DOHH2 (cell line): Measurements from ENCODE around the gene FBRSL1.

ENCODE experiments used
- H3F3A ChIP-seq: fragments of 200-600 bp; sonication (generic), shearing (Covaris generic); 2 replicates; pipeline ENCODE4 v1.6.0; 2016; ENCODE audit warnings: antibody characterized with exemption, mild to moderate bottlenecking; ENCODE audit not compliant: control insufficient read depth, insufficient read depth
- H3K27ac ChIP-seq: fragments of 200-600 bp; sonication (generic); 2 replicates; pipeline ENCODE4 v1.5.1; 2014; ENCODE audit warnings: low read depth, mild to moderate bottlenecking, low read length, moderate library complexity
- H3K27me3 ChIP-seq: fragments of 200-600 bp; sonication (generic); 2 replicates; pipeline ENCODE4 v1.6.1; 2014; ENCODE audit warnings: mild to moderate bottlenecking, low read length, mixed read lengths; ENCODE audit not compliant: control insufficient read depth
- H3K36me3 ChIP-seq: fragments of 200-600 bp; sonication (generic); 2 replicates; pipeline ENCODE4 v1.6.1; 2014; ENCODE audit warnings: mild to moderate bottlenecking, low read length, moderate library complexity, mixed read lengths; ENCODE audit not compliant: control insufficient read depth
- H3K4me1 ChIP-seq: fragments of 200-600 bp; sonication (generic); 2 replicates; pipeline ENCODE4 v1.6.1; 2014; ENCODE audit warnings: mild to moderate bottlenecking, low read length, mixed read lengths; ENCODE audit not compliant: control insufficient read depth
- H3K4me2 ChIP-seq: fragments of 200-600 bp; sonication (generic); 2 replicates; pipeline ENCODE4 v1.6.0; 2014; ENCODE audit warnings: mild to moderate bottlenecking, low read length, moderate library complexity
- H3K4me3 ChIP-seq: fragments of 200-600 bp; sonication (generic); 2 replicates; pipeline ENCODE4 v1.5.1; 2014; ENCODE audit warnings: mild to moderate bottlenecking, low read length, mixed read lengths
- H3K79me2 ChIP-seq: fragments of 200-600 bp; sonication (generic); 2 replicates; pipeline ENCODE4 v1.6.1; 2014; ENCODE audit warnings: mild to moderate bottlenecking, low read length, mixed read lengths; ENCODE audit not compliant: control insufficient read depth
- H3K9me2 ChIP-seq: fragments of 200-600 bp; sonication (generic); replicated peaks from 2 replicates; pipeline ENCODE4 v1.6.1; 2014; ENCODE audit warnings: mild to moderate bottlenecking, low read length, mixed read lengths; ENCODE audit not compliant: control insufficient read depth
- H3K9me3 ChIP-seq: fragments of 200-600 bp; sonication (generic); 2 replicates; pipeline ENCODE4 v1.6.1; 2014; ENCODE audit warnings: antibody characterized with exemption, low read length, mixed read lengths; ENCODE audit not compliant: control insufficient read depth, insufficient read depth
- H4K20me1 ChIP-seq: fragments of 200-600 bp; sonication (generic); 2 replicates; pipeline ENCODE4 v1.6.0; 2014; ENCODE audit warnings: low read depth, mild to moderate bottlenecking, antibody characterized with exemption, low read length, moderate library complexity; ENCODE audit not compliant: control insufficient read depth, insufficient read depth
- EZH2phosphoT487 ChIP-seq: fragments of 200-600 bp; sonication (generic); IDR thresholded peaks from 2 replicates; pipeline ENCODE4 v1.6.1; 2017; ENCODE audit warnings: borderline replicate concordance, mild to moderate bottlenecking, antibody characterized with exemption, low read length, moderate library complexity, mixed read lengths
- TF ChIP-seq, protein P1 (sequence below): fragments of 200-600 bp; sonication (generic); IDR thresholded peaks from one replicate; pipeline ENCODE4 v1.5.1; 2014; ENCODE audit warnings: antibody characterized with exemption, mild to moderate bottlenecking, low read depth, low read length; ENCODE audit not compliant: poor library complexity, severe bottlenecking

FBRSL1 gene

DNA sequence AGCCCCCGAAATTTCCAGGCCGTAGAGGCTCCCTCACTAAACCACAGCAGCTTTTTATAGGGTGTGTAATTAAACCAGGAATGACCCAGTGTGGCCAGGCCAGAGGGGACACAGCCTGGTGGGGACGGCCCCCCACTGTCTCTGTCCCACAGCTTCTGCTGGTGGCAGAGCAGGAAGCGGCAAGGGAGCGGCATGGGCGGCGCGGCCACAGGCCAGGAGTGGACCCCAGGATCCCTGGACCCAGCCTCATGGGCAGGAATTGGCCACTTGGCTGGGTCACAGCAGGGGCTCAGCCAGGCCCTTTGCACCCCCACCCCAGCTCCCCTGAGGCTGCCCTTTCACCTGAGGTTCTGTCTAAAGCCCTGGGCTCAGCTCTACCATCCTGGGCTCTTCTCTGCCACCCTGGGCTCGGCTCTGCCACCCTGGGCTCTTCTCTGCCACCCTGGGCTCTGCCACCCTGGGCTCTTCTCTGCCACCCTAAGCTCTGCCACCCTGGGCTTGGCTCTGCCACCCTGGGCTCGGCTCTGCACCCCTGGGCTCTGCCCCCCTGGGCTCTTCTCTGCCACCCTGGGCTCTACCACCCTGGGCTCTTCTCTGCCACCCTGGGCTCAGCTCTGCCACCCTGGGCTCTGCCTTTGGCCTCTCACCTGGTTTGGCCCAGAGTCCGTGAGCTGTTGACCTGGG is 39.3 kb downstream of the FBRSL1 start:
- no peaks in the 10 kb centered on the region for H3K36me3 ChIP-seq
- no peaks in the 10 kb centered on the region for H4K20me1 ChIP-seq
- H3K27me3 ChIP-seq: no peaks in the 10 kb centered on the region
- no peak overlapping the region for H3K27ac ChIP-seq
- H3K4me2 ChIP-seq: no peak overlapping the region
- H3K4me3 ChIP-seq: no peak overlapping the region
- H3K9me2 ChIP-seq: no peaks in the 10 kb centered on the region
- peaks cover 5% of the 10 kb centered on the region; the same call in 1 of the 2 replicates for H3K9me3 ChIP-seq
- H3K4me1 ChIP-seq: no peaks in the 10 kb centered on the region
- H3F3A ChIP-seq: no peaks in the 10 kb centered on the region
- TF ChIP-seq, protein P1, sequence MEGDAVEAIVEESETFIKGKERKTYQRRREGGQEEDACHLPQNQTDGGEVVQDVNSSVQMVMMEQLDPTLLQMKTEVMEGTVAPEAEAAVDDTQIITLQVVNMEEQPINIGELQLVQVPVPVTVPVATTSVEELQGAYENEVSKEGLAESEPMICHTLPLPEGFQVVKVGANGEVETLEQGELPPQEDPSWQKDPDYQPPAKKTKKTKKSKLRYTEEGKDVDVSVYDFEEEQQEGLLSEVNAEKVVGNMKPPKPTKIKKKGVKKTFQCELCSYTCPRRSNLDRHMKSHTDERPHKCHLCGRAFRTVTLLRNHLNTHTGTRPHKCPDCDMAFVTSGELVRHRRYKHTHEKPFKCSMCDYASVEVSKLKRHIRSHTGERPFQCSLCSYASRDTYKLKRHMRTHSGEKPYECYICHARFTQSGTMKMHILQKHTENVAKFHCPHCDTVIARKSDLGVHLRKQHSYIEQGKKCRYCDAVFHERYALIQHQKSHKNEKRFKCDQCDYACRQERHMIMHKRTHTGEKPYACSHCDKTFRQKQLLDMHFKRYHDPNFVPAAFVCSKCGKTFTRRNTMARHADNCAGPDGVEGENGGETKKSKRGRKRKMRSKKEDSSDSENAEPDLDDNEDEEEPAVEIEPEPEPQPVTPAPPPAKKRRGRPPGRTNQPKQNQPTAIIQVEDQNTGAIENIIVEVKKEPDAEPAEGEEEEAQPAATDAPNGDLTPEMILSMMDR: no peak
- no peak for TF ChIP-seq EZH2phosphoT487
- H3K79me2 ChIP-seq: no peaks in the 10 kb centered on the region

DNA sequence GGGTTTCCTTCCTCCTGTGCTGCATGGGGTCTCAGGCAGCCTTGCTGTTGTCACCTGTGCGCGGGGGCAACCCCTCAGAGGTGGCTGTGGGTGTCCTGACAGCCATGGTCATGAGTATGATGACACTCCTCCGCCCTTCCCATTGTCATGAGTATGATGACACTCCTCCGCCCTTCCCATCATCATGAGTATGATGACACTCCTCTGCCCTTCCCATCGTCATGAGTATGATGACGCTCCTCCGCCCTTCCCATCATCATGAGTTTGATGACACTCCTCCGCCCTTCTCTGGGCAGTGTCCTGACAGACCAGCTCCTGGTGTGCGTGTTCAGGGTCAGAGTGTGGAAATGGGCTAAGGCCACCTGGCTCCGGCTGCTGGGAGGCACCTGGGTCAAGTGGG is 40.0 kb downstream of the FBRSL1 start:
- Histone ChIP-seq H3K27ac (no peak overlapping the region), H3K4me1 (no peaks in the 10 kb centered on the region), H4K20me1 (no peaks in the 10 kb centered on the region), H3K27me3 (no peaks in the 10 kb centered on the region), H3K79me2 (no peaks in the 10 kb centered on the region), H3K36me3 (no peaks in the 10 kb centered on the region), H3K4me3 (no peak overlapping the region), H3K4me2 (no peak overlapping the region), H3F3A (no peaks in the 10 kb centered on the region), H3K9me3 (peaks cover 8% of the 10 kb centered on the region; the same call in 1 of the 2 replicates), H3K9me2 (no peaks in the 10 kb centered on the region)
- TF ChIP-seq EZH2phosphoT487: no peak
- TF ChIP-seq, protein P1: no peak

DNA sequence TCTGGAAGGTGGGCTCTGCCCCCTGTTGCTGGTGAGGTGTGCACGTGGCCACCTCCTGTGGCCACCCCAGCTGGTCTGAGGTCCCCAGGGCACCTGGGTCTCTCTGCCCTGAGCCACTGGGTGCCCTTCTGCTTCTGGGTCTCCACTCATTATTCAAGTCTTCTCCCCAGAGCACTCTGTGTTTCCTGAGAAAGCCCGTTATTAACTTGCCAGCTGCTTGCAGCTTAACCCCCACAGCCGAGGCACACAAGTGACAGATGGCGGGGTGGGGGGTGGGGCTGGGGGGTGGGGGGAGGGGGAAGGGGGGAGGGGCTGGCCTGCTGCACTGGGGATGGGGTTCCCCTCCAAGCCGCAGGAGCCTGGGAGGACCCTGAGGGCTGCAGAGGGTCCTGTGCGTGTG is 40.5 kb downstream of the FBRSL1 start:
- Histone ChIP-seq H3K27ac (no peak overlapping the region), H3K4me3 (no peak overlapping the region), H3K9me3 (peaks cover 10% of the 10 kb centered on the region; the same call in 1 of the 2 replicates)

More for the DNA sequence above, 40.5 kb downstream of the FBRSL1 start:
- H3K4me2 ChIP-seq: no peak overlapping the region
- no peaks in the 10 kb centered on the region for H3K4me1 ChIP-seq
- no peaks in the 10 kb centered on the region for H3F3A ChIP-seq
- TF ChIP-seq EZH2phosphoT487: no peak
- TF ChIP-seq, protein P1: no peak
- no peaks in the 10 kb centered on the region for H3K9me2 ChIP-seq
- H3K36me3 ChIP-seq: no peaks in the 10 kb centered on the region
- no peaks in the 10 kb centered on the region for H3K79me2 ChIP-seq
- no peaks in the 10 kb centered on the region for H4K20me1 ChIP-seq
- no peaks in the 10 kb centered on the region for H3K27me3 ChIP-seq
